SKM-1 (cell line): Measurements from ENCODE around the gene SLC7A7.
"Not testable (repeated sequence)": the region's sequence is repeated elsewhere in the genome, so short reads cannot be mapped to it uniquely, and the experiment has no call there.

Experiments used
- DNase-seq: peaks from one replicate; lab custom pipeline; 2025; ENCODE audit not compliant: unreplicated experiment; lab: John Stamatoyannopoulos, UW

Gene SLC7A7

DNA sequence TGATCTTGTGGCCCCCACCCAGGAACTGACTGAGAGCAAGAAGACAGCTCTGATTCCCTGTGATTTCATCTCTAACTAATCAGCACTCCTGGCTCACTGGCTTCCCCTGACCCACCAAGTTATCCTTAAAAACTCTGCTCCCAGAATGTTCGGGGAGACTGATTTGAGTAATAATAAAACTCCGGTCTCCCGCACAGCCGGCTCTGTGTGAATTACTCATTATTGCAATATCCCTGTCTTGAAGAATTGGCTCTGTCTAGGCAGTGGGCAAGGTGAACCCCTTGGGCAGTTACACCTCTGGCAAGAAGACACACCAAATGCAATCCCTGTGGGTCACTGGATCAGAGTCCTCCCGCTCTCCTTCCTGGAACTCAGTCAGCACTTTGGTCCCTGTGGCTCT is 21.3 kb downstream of the SLC7A7 start:
- DNase-seq, result no peak

GRCh38 chr14:22793550-22793949 is 21.7 kb downstream of the SLC7A7 start:
- not testable (repeated sequence) for DNase-seq

DNA sequence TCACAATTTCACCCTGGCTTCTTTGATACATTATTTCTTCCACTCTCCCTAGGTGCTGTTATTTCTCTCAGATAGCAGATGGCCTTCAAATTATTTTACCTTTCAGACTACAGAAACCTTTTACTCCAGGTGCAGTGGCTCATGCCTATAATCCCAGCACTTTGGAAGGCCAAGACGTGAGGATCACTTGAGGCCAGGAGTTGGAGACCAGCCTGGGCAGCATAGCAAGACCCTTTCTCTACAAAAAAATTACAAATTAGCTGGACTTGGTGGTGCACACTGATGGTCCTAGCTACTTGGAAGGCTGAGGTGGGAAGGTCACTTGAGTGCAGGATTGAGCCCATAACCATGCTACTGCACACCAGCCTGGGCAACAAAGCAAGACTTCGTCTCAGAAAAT is 23.1 kb downstream of the SLC7A7 start:
- DNase-seq, result no peak

- no peak for DNase-seq
These were observed 23.9 kb downstream of the SLC7A7 start for GRCh38 chr14:22791301-22791700.

DNA sequence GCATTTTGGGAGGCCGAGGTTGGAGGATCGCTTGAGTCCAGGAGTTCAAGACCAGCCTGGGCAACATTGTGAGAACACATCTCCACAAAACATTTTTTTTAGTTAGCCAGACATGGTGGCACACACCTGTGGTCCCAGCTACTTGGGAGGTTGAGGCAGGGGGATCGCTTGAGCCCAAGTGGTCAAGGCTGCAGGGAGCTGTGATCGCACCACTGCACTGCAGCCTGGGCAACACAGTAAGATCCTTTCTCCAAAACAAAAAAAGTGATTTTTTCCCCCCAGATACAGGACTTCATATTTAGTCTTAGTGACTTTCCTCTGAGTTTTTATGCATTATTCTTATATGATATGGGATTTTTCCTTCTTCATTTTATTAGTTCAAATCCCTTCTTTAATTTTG is 28.6 kb downstream of the SLC7A7 start:
- DNase-seq, result no peak

DNA sequence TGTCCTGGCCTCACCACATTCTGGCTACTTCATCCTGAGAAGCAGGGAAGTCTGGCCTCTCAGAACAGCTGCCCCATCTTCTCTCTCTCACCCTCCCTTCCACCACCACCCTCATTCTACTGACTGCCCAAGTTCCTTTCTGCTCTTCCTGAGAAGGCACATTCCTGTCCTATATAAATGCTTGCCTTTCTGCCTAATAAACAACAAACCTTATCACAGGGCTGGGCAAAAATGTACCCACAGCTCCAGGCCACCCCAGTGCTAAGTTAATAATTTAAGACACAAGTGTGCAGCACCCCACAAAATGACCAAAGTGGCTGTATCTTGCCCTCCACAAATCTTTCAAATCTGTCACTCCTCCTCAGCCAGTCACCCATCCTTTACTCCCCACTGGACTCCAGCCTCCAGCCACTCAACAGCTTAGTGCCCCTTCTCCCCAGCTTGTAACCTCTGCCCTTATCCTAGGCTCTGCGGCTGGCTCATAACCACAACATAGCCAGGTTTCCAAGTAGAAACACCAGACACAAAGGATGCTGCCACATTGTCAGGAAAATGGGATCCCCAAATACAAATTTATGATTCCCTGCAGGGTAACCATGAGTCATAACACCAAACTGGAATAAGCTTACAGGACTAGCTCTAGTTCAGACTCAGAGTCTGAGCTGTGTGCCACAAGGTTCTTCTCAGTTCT is 33.8 kb downstream of the SLC7A7 start:
- DNase-seq, result no peak

GRCh38 chr14:22780941-22781300 is 34.3 kb downstream of the SLC7A7 start:
- DNase-seq, result no peak

DNA sequence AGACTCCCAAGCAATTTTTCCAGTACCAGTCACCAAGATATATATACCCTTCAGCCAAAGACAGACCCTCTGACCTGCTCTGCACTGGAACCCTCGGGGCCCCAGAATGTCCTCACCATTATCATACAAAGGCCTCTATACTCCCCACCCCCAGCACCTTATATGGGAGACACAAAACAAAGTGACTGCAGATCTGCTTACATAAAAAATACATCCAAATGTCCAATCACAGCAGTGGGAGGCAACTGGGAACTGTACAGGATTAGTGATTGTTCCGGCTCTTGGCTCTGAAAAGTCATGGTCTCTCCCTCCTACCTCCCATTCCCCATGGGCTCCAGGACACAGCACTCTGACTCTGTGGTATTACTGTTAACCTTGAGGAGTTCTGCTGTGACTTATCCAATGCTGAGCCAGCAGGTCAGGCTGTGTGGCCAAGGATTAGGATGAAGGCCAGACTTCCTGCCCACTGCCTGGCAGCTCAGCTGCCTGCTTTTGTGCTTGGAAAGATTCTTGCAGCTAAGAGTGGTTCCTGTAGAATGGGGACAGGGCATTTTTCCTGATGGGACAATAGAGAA is 35.0 kb downstream of the SLC7A7 start:
- DNase-seq, result no peak

DNA sequence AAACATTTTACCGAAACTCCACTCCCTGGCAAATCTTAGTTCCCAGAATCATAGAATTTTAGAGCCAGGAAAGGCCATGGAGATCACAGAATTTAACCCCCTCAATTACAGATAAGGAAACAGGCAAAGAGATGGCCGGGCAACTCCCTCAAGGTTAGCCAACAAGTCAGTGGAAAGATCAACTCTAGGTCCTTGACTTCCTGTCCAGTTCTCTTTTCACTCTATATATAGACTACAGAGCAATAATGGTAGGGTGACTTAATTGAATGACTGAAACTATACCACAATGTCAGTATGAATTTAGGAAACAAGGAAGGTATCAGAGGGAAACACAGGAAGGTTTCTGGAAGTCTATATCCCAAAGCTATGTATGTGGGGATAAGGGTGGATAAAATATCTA is 37.2 kb downstream of the SLC7A7 start:
- DNase-seq, result no peak

- not testable (repeated sequence) for DNase-seq
These were observed 38.4 kb downstream of the SLC7A7 start for GRCh38 chr14:22776849-22777248.

DNA sequence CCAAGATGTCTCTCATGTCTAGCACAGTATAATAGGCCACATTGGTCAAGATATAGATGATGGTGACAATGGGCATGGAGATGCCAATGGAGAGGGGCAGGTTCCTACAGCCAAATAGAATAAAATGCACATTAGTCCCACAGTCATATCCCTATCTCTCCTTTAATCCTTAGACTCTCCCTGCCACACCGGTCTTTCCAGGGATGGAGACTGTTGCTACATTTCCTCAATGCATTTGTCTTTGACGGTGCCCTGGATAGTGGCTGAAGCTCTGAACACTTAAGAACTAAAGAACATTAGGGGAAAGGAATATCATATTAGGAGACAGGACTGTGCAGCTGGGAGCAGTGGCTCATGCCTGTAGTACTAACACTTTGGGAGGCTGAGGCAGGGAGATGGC is 39.0 kb downstream of the SLC7A7 start:
- no peak for DNase-seq

- DNase-seq, result no peak
These were observed 41.1 kb downstream of the SLC7A7 start for GRCh38 chr14:22774011-22774706.

DNA sequence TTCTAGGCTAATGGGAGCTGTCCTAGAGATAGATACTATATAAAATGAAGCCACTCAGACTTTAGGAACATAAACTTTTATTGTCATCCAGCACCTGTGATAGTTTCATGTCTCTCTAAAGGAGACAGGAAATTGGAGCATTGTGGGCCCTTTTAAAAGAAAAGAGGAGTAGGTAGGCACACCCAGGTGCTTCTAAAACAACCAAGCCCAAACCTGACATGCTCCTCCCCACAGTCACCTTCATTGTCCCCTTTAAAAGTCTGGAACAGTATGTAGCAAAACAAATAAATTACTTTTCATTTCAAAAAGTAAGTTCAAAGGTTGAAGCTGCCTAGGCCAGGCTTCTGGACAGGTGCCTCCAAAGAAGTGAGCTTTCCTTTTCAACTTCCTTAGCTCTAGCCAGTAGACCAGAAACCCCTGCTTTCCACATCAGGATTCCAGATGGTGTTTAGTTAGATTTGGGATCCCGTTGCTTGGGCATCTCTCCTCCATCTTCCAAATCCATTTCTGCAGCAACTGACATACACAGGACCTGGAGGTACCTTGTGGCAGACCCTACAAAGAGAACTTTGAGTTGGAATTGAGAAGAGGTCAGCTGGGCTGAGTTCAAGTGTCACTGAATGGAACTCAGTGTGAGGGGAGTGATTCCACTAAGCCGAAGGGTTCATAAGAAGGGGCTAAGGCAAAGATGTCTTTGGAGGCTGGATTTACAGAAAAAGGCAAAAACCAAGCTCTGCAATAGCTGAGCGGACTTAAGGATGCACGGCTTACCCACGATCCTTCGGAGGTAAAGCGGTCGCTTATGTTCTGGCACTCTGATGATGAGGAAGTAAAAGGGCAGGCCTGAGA is 41.8 kb downstream of the SLC7A7 start:
- no peak for DNase-seq

GRCh38 chr14:22772725-22773124 is 42.5 kb downstream of the SLC7A7 start:
- DNase-seq, result no peak

GRCh38 chr14:22770481-22771187 is 44.6 kb downstream of the SLC7A7 start:
- DNase-seq, result no peak

GRCh38 chr14:22769369-22769768 is 45.9 kb downstream of the SLC7A7 start:
- DNase-seq, result no peak

- no peak for DNase-seq
These were observed 46.3 kb downstream of the SLC7A7 start for GRCh38 chr14:22768947-22769346.

DNA sequence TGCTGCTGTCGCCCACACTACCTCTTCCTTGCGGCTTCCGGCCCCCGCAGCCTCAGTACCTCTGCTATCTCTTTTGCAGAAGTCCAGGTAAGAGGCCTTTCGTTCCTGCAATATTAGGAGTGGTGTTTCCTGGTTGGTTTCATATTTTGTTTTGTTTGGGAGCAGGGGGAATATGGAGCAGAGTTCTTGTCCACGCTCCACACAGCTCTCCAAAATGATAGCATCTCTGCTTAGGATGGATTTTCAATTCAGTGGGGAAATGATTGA is 48.0 kb downstream of the SLC7A7 start:
- DNase-seq, result no peak

DNA sequence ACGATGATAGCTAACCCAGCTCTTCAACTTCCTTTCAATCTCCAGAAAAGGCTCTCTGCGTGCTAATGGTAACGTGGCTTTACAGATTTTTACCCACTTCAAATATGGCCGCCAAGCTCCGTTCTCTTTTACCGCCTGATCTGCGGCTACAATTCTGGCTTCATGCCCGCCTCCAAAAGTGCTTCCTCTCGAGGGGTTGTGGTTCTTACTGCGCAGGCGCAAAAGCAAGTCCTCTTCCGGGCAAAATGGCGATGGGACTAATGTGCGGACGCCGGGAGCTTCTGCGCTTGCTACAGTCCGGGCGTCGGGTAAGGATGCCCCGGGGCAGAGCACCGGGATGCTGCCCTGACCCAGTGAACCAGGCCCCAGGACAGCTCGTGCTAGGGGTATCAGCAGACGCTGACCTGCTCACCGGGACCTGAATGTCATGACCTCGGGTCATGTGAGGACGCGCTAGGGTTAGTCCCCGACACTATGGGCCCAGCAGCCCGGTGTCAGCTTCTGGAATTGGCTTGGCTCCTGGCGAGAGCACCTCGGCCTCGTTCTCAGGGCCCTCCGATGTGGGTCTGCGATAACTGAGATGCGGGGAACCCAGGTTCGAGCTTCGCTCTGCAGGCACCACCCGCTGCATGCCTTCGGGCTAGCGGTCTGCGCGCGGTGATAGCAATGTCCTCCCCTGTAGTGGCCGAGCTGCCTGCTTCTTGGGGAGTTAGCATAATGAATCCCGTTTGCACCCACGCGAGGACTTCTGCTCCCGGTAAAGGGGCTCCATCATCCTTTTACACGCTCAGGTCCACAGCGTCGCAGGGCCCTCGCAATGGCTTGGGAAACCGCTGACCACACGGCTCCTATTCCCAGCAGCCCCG is 48.5 kb downstream of the SLC7A7 start, which contains the start of gene OXA1L:
Gene OXA1L (plus strand): TSS at position 232 of the 866 bp plus-strand sequence. CDS start 14 bp downstream, at position 246.
- DNase-seq, result peak; percentile 41

DNA sequence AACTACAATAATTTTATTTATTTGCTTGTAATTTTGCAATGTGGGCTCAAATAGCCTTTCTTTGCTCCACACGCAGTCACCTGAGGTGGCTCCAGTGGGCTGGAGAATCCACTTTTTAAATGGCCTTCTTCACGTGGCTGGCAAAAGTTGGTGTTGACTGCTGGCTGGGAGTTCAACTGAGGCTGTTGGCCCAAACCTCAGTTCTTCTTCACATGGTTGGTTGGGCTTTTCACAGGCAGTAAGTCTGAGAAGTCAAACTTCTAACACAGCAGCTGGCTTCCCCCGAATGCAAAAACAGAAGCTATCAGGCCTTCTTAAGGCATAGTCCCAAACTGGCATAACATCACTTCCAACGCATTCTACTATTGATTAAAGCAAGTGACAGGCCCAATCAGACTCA is 50.9 kb downstream of the SLC7A7 start:
- DNase-seq, result no peak
